Measurements from ENCODE around the gene ACYP1. TPM values are rescaled to one million over a fixed set of nuclear protein-coding genes. Genes with fewer than 3 reads are reported as not detected.

The ACYP1 gene
- total and polyA plus RNA-seq, 9 of the 15 experiments (the other 6 are each of a cell fraction or from before 2014, with no cell fraction given): 19.9 to 113 (median 52.3) TPM

GRCh38 chr14:75025082-75025481, 38.7 kb downstream of the ACYP1 start (continued):
- TF ChIP-seq KDM1A (IDR thresholded peaks at IDR 0.05) (0 out of 4 replicates have a peak, but pooled peaks of 1 of the 2 experiments have one; percentile 22), LCOR (CRISPR knock-in tag; IDR thresholded peaks at IDR 0.05) (no peak), GMEB1 (CRISPR knock-in tag; IDR thresholded peaks at IDR 0.05) (no peak), TGIF2 (CRISPR knock-in tag; IDR thresholded peaks at IDR 0.05) (no peak), STAT6 (CRISPR knock-in tag; IDR thresholded peaks at IDR 0.05) (no peak), ZBTB1 (CRISPR knock-in tag; IDR thresholded peaks at IDR 0.05; ENCODE audit: borderline replicate concordance, low read depth) (no peak), FOXK2 (conservative IDR thresholded peaks at IDR 0.05 in 1 of 2, IDR thresholded peaks at IDR 0.05 in 1 of 2; ENCODE audit: low read depth in 2 of 2) (peak; percentile 20 to 42; a peak in 1 of 4 replicates), CBFA2T3 (IDR thresholded peaks at IDR 0.05) (peak; percentile 55), ZNF224 (CRISPR knock-in tag; IDR thresholded peaks at IDR 0.05) (no peak), L3MBTL2 (IDR thresholded peaks at IDR 0.05) (peak; percentile 30; the same call in 1 of the 2 replicates), HDAC6 (IDR thresholded peaks at IDR 0.05; ENCODE audit: low read depth, low read length) (no peak), THRB (CRISPR knock-in tag; conservative IDR thresholded peaks at IDR 0.05) (no peak), RAD21 (CRISPR knock-in tag; conservative IDR thresholded peaks at IDR 0.05 in 1 of 2, IDR thresholded peaks at IDR 0.05 in 1 of 2) (0 out of 4 replicates have a peak, but pooled peaks of 1 of the 2 experiments have one; percentile 2), RCOR1 (IDR thresholded peaks at IDR 0.05; ENCODE audit: borderline replicate concordance in 1 of 2, low read depth in 2 of 2, low read length in 2 of 2) (0 out of 4 replicates have a peak, but pooled peaks of 1 of the 2 experiments have one; percentile 15), TCF7L2 (IDR thresholded peaks at IDR 0.05; ENCODE audit: low read depth, low read length) (no peak), BCL6 (CRISPR knock-in tag; IDR thresholded peaks at IDR 0.05) (no peak), ARHGAP35 (IDR thresholded peaks at IDR 0.05; ENCODE audit: partially characterized antibody) (no peak), KAT7 (CRISPR knock-in tag; IDR thresholded peaks at IDR 0.05; ENCODE audit: borderline replicate concordance) (no peak), PRMT5 (CRISPR knock-in tag; IDR thresholded peaks at IDR 0.05) (no peak), MECOM (CRISPR knock-in tag; IDR thresholded peaks at IDR 0.05) (no peak), SLC30A9 (CRISPR knock-in tag; IDR thresholded peaks at IDR 0.05) (no peak), CHD4 (IDR thresholded peaks at IDR 0.05; ENCODE audit: insufficient read depth, insufficient replicate concordance, low read depth, low read length, poor library complexity, severe bottlenecking) (no peak), SNAPC5 (CRISPR knock-in tag; IDR thresholded peaks at IDR 0.05) (no peak)
